H9 (cell line): ENCODE results near the gene LRSAM1. TPM values are rescaled to one million over a fixed set of nuclear protein-coding genes. Genes with fewer than 3 reads are reported as not detected.

Experiments
- DNase-seq: peaks from one replicate; pipeline ENCODE4 v3.0.0-alpha.2; 2017
- H2AFZ ChIP-seq: one replicate; pipeline ENCODE4 v1.6.1; 2013; ENCODE audit warnings: mild to moderate bottlenecking, low read length, control low read depth, moderate library complexity
- H2AK5ac ChIP-seq: 2 replicates; pipeline ENCODE4 v1.6.1; 2013; ENCODE audit warnings: low read length, control low read depth, mixed read lengths; ENCODE audit not compliant: insufficient read length
- H2BK120ac ChIP-seq: one replicate; pipeline ENCODE4 v1.6.1; 2013; ENCODE audit warnings: low read depth, mild to moderate bottlenecking, low read length, control low read depth, inconsistent platforms; ENCODE audit not compliant: poor library complexity, severe bottlenecking
- H2BK12ac ChIP-seq: 2 replicates; pipeline ENCODE4 v1.6.1; 2013; ENCODE audit warnings: low read length, control low read depth, mixed read lengths, low read depth; ENCODE audit not compliant: insufficient read length
- H2BK15ac ChIP-seq: 2 replicates; pipeline ENCODE4 v1.6.1; 2013; ENCODE audit warnings: low read depth, low read length, control low read depth
- H2BK20ac ChIP-seq: one replicate; pipeline ENCODE4 v1.6.1; 2013; ENCODE audit warnings: low read depth, mild to moderate bottlenecking, low read length, control low read depth, inconsistent platforms; ENCODE audit not compliant: poor library complexity, severe bottlenecking
- H2BK5ac ChIP-seq: 2 replicates; pipeline ENCODE4 v1.6.1; 2013; ENCODE audit warnings: low read length, control low read depth, mixed read lengths; ENCODE audit not compliant: insufficient read length
- H3K14ac ChIP-seq: 2 replicates; pipeline ENCODE4 v1.6.1; 2013; ENCODE audit warnings: low read length, control low read depth; ENCODE audit not compliant: insufficient read depth
- H3K18ac ChIP-seq: 2 replicates; pipeline ENCODE4 v1.6.1; 2013; ENCODE audit warnings: low read depth, mild to moderate bottlenecking, mixed read lengths, low read length, control low read depth; ENCODE audit not compliant: insufficient read length
- H3K23ac ChIP-seq: 2 replicates; pipeline ENCODE4 v1.6.1; 2013; ENCODE audit warnings: low read length, control low read depth, mixed read lengths, low read depth; ENCODE audit not compliant: insufficient read length
- H3K23me2 ChIP-seq: 2 replicates; pipeline ENCODE4 v1.6.1; 2013; ENCODE audit warnings: low read depth, mild to moderate bottlenecking, mixed read lengths, low read length, control low read depth; ENCODE audit not compliant: insufficient read length, poor library complexity, severe bottlenecking
- H3K27ac ChIP-seq: 2 replicates; pipeline ENCODE4 v1.5.1; 2013; ENCODE audit warnings: low read length, control low read depth, mixed read lengths, low read depth; ENCODE audit not compliant: insufficient read length
- H3K27me3 ChIP-seq: 2 replicates; pipeline ENCODE4 v1.6.1; 2013; ENCODE audit warnings: low read length, control low read depth, inconsistent platforms; ENCODE audit not compliant: insufficient read depth
- H3K4ac ChIP-seq: 2 replicates; pipeline ENCODE4 v1.6.1; 2013; ENCODE audit warnings: low read depth, mild to moderate bottlenecking, control low read depth, inconsistent platforms, low read length, moderate library complexity
- H3K4me1 ChIP-seq: 2 replicates; pipeline ENCODE4 v1.6.1; 2013; ENCODE audit warnings: low read length, control low read depth, inconsistent platforms; ENCODE audit not compliant: insufficient read depth
- H3K4me2 ChIP-seq: 2 replicates; pipeline ENCODE4 v1.6.1; 2013; ENCODE audit warnings: low read length, control low read depth, mixed read lengths; ENCODE audit not compliant: insufficient read length, insufficient read depth
- H3K56ac ChIP-seq: 2 replicates; pipeline ENCODE4 v1.6.1; 2013; ENCODE audit warnings: low read depth, mild to moderate bottlenecking, mixed read lengths, low read length, control low read depth; ENCODE audit not compliant: insufficient read length
- H3K79me1 ChIP-seq: 2 replicates; pipeline ENCODE4 v1.6.1; 2013; ENCODE audit warnings: low read depth, mild to moderate bottlenecking, moderate library complexity, low read length, control low read depth, inconsistent platforms; ENCODE audit not compliant: insufficient read depth, poor library complexity, severe bottlenecking
- H3K79me2 ChIP-seq: 2 replicates; pipeline ENCODE4 v1.6.1; 2013; ENCODE audit warnings: low read length, control low read depth, inconsistent platforms; ENCODE audit not compliant: insufficient read depth
- H3K9ac ChIP-seq: 2 replicates; pipeline ENCODE4 v1.6.1; 2013; ENCODE audit warnings: low read length, control low read depth, mixed read lengths; ENCODE audit not compliant: insufficient read length; ENCODE audit errors: extremely low read depth
- H3K9me3 ChIP-seq: one replicate; pipeline ENCODE4 v1.6.1; 2013; ENCODE audit warnings: low read depth, low read length, inconsistent platforms; ENCODE audit not compliant: control insufficient read depth
- H3T11ph ChIP-seq: one replicate; pipeline ENCODE4 v1.6.1; 2013; ENCODE audit warnings: mild to moderate bottlenecking, low read length, control low read depth, inconsistent platforms
- H4K20me1 ChIP-seq: one replicate; pipeline ENCODE4 v1.6.1; 2013; ENCODE audit not compliant: control insufficient read depth, insufficient read length, insufficient read depth
- H4K5ac ChIP-seq: 2 replicates; pipeline ENCODE4 v1.6.1; 2013; ENCODE audit warnings: low read depth, mild to moderate bottlenecking, mixed read lengths, low read length, control low read depth; ENCODE audit not compliant: insufficient read length
- H4K8ac ChIP-seq: replicated peaks from 2 replicates; pipeline ENCODE4 v1.6.1; 2013; ENCODE audit warnings: low read length, control low read depth, mixed read lengths, low read depth; ENCODE audit not compliant: insufficient read length
- H4K91ac ChIP-seq: 2 replicates; pipeline ENCODE4 v1.6.1; 2013; ENCODE audit warnings: low read depth, mild to moderate bottlenecking, moderate library complexity, mixed read lengths, low read length, control low read depth; ENCODE audit not compliant: insufficient read length
- H3K27ac Mint-ChIP-seq, 3 experiments: 2 replicates in 2 of 3; 3 replicates in 1 of 3; pipeline ENCODE4 v1.8.0; 2020 to 2021; ENCODE audit warnings: mixed read lengths in 3 of 3, mild to moderate bottlenecking in 1 of 3, moderate library complexity in 1 of 3
- H3K27me3 Mint-ChIP-seq: 2 replicates; pipeline ENCODE4 v1.8.0; 2021; ENCODE audit warnings: low read depth, mild to moderate bottlenecking, moderate library complexity, mixed read lengths
- H3K36me3 Mint-ChIP-seq, 3 experiments: 2 replicates in 2 of 3; 3 replicates in 1 of 3; pipeline ENCODE4 v1.8.0; 2020 to 2021; ENCODE audit warnings: low read depth in 3 of 3, mixed read lengths in 3 of 3; ENCODE audit not compliant: insufficient read depth in 1 of 3
- H3K4me1 Mint-ChIP-seq, 2 experiments: 2 replicates each; pipeline ENCODE4 v1.8.0; 2020; ENCODE audit warnings: mixed read lengths in 2 of 2
- H3K4me3 Mint-ChIP-seq, 2 experiments: 2 replicates in 1 of 2; 3 replicates in 1 of 2; pipeline ENCODE4 v1.8.0; 2020 to 2021; ENCODE audit warnings: mild to moderate bottlenecking in 2 of 2, mixed read lengths in 2 of 2, moderate library complexity in 1 of 2
- H3K9me3 Mint-ChIP-seq, 2 experiments: 2 replicates in 1 of 2; 3 replicates in 1 of 2; pipeline ENCODE4 v1.8.0; 2020; ENCODE audit warnings: mild to moderate bottlenecking in 2 of 2, mixed read lengths in 2 of 2, moderate library complexity in 1 of 2
- WGBS: extraction: QIAGEN DNeasy Blood & Tissue Kit; methylation state at CpG from one replicate; pipeline ENCODE4 v1.1.7; 2013; ENCODE audit warnings: missing lambda C conversion rate, low lambda C conversion rate, mixed read lengths; ENCODE audit not compliant: insufficient read length; ENCODE audit errors: extremely low coverage; 5-methylcytosine and 5-hydroxymethylcytosine counted together
- total RNA-seq: library from RNA; stranded (reverse); gene quantifications from 2 replicates; pipeline ENCODE4 v1.2.1, GENCODE V29; 2021
- TF ChIP-seq, protein P1 (sequence below): fragments of 200-600 bp; sonication (generic); conservative IDR thresholded peaks from 3 replicates; pipeline ENCODE4 v1.8.0; 2021; ENCODE audit warnings: antibody characterized with exemption, mild to moderate bottlenecking

LRSAM1 gene
- total RNA-seq, 1 experiment from 2014 or later: 16.2 TPM

DNA sequence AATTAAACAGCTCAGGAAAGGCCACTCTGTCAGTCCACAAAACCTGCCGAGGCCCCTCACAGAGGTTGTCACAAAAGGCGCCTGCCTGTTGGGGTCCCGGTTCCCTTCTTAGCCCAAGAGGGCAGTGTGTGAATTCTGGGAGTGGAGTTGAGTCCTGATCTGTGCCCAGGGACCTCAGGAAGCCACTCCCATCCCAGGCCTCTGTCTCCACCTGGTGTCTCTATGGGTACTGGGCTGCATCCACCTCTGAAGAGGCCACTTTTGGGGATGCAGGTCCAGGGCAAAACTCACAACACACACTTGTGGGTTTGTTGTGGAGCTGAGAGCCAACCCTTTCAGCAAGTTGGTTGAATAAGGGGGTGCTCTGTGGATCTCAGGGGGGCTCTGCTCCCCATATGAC, 86.5 kb downstream of the LRSAM1 start:
- no peak overlapping the region for H3K23ac ChIP-seq
- H3K36me3 Mint-ChIP-seq: no peaks in the 10 kb centered on the region; a peak in 1 of 7 replicates
- no peak overlapping the region for H3K9ac ChIP-seq
- no peak overlapping the region for H2BK120ac ChIP-seq
- H2BK15ac ChIP-seq: no peak overlapping the region
- no peak overlapping the region for H3K4me2 ChIP-seq
- no peaks in the 10 kb centered on the region for H3K4me1 ChIP-seq
- no peak overlapping the region for H4K8ac ChIP-seq
- H3K18ac ChIP-seq: no peak overlapping the region
- no peak overlapping the region for H4K5ac ChIP-seq
- no CpG with 5 or more reads among the region's 3 CpGs for WGBS
- peak overlapping the region in 1 of 3 experiments; percentile 86; a peak in 2 of 7 replicates for H3K27ac Mint-ChIP-seq
- no peaks in the 10 kb centered on the region for H3K9me3 ChIP-seq
- H2AK5ac ChIP-seq: no peak overlapping the region
- no peaks in the 10 kb centered on the region for H3K79me1 ChIP-seq
- H4K20me1 ChIP-seq: no peaks in the 10 kb centered on the region
- H3K27ac ChIP-seq: no peak overlapping the region
- DNase-seq: peak; percentile 71
- no peaks in the 10 kb centered on the region; the same call in 1 of the 2 replicates for H3K79me2 ChIP-seq
- no peaks in the 10 kb centered on the region for H3K27me3 ChIP-seq
- H4K91ac ChIP-seq: no peak overlapping the region
- no peak overlapping the region for H3K4ac ChIP-seq
- no peak overlapping the region for H3T11ph ChIP-seq
- no peak overlapping the region for H2BK12ac ChIP-seq
- no peak overlapping the region for H2BK5ac ChIP-seq
- no peak overlapping the region; a peak in 1 of 5 replicates for H3K4me3 Mint-ChIP-seq
- no peaks in the 10 kb centered on the region for H3K23me2 ChIP-seq
- H3K9me3 Mint-ChIP-seq: no peaks in the 10 kb centered on the region
- TF ChIP-seq, protein P1, sequence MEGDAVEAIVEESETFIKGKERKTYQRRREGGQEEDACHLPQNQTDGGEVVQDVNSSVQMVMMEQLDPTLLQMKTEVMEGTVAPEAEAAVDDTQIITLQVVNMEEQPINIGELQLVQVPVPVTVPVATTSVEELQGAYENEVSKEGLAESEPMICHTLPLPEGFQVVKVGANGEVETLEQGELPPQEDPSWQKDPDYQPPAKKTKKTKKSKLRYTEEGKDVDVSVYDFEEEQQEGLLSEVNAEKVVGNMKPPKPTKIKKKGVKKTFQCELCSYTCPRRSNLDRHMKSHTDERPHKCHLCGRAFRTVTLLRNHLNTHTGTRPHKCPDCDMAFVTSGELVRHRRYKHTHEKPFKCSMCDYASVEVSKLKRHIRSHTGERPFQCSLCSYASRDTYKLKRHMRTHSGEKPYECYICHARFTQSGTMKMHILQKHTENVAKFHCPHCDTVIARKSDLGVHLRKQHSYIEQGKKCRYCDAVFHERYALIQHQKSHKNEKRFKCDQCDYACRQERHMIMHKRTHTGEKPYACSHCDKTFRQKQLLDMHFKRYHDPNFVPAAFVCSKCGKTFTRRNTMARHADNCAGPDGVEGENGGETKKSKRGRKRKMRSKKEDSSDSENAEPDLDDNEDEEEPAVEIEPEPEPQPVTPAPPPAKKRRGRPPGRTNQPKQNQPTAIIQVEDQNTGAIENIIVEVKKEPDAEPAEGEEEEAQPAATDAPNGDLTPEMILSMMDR: peak; percentile 56
- H2AFZ ChIP-seq: no peak overlapping the region
- H3K4me1 Mint-ChIP-seq: peaks cover 15 to 24% of the 10 kb centered on the region in 2 experiments
- H2BK20ac ChIP-seq: no peak overlapping the region
- no peak overlapping the region for H3K14ac ChIP-seq
- H3K56ac ChIP-seq: no peak overlapping the region
- H3K27me3 Mint-ChIP-seq: no peaks in the 10 kb centered on the region
